Activated CD8-positive, alpha-beta memory T cell treated with anti-CD3 and anti-CD28 coated beads, Interleukin-2, amount 50 U/mL, for 48 hours (primary cell): Measurements from ENCODE around the gene TMEM213.
"Not testable (repeated sequence)": the region's sequence is repeated elsewhere in the genome, so short reads cannot be mapped to it uniquely, and the experiment has no call there.

Source experiments
- DNase-seq: peaks from one replicate; pipeline ENCODE4 v3.0.0-alpha.2; 2020

Gene TMEM213, protein sequence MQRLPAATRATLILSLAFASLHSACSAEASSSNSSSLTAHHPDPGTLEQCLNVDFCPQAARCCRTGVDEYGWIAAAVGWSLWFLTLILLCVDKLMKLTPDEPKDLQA

DNA sequence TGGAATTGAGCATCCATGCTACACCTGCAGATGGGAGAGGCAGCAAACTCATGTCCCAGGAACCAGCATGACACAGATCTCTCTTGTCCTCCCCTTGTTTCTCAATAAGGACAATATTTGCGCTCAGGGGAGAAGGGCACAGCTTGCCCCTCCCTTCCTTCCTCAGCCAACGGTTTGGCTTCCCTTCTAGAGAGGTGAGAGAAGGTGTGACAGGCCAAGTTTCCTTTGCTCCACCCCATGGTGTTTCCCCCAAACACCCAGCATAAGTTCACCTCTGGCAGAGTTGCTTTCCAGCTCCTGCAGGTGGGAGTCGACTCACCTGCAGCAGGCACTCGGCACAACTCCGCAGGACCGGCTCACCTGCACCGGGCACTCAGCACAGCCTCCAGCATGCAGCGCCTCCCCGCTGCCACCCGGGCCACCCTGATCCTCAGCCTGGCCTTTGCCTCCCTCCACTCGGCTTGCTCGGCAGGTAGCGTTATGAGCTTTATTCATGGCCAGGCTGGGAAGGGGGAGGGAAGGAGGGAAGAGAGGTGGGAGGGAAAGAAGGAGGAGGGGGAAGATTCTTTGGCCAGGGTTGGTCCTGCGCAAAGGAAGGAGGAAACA is at the start of gene TMEM213, which contains the start of gene ATP6V0A4:
TSS of gene TMEM213 (plus strand) at position 280 of the 606 bp plus-strand sequence. CDS start at position 391, 111 bp downstream.
TSS of gene ATP6V0A4 (minus strand) at position 482 of the 606 bp plus-strand sequence. CDS start 26,949 bp downstream, outside the sequence.
- DNase-seq = no peak

DNA sequence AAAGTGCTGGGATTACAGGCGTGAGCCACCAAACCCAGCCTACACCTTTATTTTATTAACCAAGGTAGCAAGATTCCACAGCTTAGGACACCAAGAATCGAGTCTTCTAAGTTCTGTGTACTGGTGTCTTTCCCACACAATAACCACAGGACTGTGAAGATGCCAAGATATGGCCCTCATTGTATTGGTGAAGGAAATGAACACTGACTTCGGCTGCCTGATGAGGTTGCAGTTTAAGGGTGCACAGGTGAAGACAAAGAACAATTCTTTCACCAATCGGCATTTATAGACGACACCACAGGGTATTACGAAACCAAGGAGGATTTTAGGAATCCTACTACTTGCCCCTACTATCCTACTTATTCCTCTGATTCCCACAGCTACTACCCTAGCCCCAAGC is 49.1 kb upstream of the TMEM213 start:
- DNase-seq = no peak

DNA sequence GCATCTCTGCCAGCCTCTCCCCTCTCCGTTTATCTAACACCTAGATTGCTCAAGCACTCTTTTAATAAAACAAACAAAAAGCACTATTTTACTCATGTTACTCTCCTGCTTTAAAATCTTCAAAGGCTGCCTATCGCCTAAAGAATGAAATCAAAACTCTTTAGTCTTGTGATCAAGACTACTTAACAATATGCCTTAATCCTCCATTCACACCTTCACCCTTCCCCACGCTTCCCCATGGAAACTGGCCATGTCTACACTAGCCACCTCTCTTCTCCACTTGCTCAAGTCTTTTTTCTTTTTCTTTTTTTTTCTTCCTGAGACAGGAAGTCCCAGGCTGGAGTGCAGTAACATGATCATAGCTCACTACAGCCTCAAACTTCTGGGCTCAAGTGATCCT is 47.8 kb upstream of the TMEM213 start:
- no peak for DNase-seq

DNA sequence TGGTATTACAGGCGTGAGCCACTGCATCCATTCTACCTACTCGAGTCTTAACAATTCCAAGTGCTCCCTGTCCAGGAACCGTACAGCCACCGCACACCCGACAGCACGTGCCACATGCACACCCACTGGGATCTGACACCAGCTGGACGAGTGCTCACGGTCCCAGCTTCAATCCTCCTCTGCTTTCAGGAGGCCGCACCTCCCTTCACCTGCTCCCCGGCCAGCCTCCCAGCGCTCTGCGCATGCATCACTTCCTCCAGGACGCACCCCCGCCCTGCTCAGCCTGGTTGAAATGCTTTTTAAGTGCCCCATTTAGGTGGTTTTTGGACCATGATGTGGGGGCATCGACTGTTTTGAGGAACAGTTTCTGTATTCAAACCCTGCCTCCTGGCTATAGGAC is 47.3 kb upstream of the TMEM213 start:
- no peak for DNase-seq

DNA sequence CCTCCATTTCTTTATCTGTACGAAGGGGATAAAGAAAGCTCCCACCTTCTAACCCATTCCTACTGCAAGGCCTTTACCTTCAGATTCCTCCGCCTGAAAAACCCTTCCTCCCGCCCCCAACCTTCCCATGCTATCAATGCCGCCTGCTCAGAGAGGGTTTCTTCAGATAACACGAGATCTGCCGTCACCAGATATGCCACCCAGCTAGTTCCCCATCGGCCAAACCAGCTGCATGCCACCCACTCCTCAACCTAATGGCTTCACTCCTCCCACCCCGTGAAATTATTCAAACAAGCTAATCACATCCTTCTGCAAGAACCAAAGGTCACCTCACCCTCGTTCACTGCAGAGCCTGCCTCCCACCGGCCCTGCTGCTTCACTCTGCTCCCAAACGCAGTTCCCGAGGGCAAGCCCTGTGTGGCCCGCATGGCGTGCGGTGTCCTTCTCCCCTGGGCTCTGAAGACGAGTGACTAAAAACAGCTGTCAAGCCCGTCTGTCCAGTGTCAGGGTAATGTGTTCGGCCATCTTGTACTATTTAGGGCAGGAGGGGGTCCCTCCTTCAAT is 46.8 kb upstream of the TMEM213 start:
- DNase-seq = no peak

DNA sequence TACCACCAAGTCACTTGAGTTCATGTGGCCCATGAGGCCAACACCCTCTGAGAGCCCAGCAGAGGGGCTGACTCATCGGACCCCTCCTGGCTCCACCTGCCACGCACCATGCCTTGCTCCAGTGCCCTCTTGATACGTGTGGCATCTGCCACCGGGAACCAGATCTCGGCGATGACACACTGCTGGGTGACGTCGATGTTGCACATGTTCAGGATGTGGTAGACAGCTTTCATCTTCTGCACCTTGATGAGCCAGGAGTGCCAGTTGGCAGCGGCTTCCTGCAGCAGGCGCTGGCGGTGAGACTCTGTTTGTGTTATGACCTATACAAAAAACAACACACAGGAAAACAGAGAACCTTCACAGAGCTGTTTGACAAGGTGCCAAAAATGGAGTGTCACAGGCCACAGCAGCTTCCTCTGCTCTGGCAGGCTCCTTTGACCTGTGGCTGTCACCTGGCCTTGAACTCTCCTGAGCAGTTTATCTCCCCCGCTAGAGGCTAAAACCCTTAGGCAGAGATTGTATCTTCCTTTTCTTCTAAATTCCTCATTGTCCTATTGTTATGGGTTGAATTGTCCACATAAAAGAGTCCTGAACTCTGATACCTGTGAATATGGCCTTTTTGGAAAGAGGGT is 45.2 kb upstream of the TMEM213 start:
- DNase-seq = peak; percentile 86

DNA sequence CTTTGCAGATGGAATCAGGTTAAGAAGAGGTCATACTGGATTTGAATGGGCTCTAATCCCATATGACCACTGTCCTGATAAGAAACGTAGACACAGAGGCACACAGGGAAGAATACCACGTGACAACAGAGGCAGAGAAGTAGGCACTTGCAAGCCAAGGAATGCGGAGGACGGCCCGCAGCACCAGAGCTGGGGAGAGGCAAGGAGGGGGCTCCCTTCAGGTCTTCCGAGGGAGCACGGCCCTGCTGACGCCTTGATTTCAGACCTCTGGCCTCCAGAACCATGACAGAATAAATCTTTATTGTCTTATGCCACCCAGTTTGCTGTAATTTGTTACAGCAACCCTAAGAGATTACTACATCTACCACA is 44.7 kb upstream of the TMEM213 start:
- no peak for DNase-seq

DNA sequence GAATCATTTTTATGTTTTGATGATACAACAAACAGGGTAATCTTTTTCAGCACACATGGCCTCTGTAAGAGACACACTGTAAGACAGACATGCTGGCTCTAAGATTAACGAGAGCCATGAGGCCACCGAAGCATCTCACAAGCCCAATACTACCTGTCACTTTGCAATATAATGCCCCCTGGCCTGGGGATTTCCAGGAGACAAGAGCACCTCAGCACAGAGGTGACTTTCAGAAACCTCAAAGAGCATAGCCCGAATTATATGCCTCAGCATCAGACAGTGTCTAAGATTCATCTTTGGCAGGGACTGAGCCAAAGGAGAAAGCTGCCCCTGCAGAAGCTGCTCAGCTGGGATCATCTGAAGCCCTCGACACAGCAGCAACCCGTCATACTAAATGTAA is 44.2 kb upstream of the TMEM213 start:
- DNase-seq = no peak

DNA sequence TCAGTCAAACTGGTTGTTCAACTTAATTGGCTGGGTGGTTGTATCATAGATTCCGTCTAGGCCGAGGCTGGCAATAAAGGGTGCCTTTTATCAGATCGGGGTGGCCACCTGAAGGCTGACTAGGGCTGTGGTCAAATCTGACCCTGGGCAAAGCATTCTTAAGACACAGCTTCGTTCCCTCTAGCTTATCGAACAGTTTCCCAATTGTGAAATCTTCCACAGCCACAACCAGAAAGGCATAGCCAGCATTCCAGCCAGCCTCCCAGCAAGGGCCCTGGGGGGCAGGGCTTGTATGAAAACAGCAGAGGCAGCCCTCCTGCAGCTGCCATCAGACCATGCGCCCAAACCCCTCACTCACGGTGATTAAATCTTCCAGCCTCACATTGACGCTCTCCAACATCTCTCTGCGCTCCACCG is 42.5 kb upstream of the TMEM213 start:
- DNase-seq = no peak

DNA sequence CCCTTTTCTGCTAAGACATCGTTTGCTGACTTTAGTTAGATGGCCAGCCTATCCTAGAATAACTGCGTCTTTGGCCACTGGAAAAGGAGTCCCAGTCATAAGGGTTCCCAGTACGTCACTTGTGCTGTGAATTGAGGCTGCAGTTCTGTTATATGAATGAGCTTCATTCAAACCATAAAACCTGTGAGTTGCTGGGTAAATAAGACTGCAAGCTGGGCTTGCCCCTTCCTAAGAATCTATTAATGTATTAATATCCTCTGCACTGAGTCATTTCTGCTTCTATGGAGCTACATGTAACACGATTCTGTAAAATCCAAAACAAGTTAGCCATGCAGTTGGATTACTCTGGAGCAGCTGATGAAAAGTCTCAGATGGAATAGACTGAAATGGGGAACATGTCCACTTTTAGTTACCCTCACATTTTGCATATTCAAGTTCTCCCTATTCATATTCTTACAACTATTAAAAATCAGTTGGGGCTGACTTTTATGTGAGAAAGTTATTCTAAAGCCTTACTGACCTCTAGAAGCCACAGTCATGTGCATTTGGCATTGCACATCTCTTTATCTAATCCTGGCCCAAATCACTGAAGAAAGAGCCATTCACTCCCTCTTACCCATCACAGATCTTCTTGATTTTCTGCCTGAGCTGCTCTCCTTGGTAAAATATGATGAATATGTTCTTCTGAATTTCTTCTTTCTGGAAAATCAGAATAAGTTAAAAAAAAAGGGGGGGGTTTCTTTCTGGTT is 41.8 kb upstream of the TMEM213 start:
- no peak for DNase-seq

DNA sequence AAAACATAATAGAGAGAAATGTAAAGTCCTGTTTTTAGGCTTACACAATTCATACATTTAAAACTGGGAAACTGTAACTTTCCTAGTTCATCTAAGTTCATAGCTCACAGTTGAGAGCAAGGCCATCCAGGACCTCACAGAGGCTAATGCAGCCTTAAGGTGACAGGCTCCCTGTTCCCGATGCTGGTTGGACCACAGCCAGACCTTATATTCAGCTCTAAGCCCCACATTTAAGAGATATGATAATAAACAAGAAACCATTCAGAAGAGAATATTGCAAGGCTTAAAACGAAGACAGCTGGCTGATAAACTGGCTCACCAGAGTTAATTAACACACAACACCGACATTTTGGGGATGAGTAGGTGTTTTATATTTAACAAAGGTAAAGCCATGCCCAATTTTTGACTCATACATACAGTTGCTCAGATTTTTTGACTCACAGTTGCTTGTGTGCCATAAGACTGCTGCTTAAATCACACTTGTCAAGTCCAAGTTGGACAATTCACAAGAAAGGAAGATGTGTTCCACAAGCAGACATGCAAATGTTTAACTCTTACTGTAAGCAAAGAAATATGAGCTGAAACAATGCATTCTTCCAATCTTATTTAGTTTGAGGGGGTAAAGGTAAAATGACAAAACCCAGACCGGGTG is 41.1 kb upstream of the TMEM213 start:
- DNase-seq = no peak

DNA sequence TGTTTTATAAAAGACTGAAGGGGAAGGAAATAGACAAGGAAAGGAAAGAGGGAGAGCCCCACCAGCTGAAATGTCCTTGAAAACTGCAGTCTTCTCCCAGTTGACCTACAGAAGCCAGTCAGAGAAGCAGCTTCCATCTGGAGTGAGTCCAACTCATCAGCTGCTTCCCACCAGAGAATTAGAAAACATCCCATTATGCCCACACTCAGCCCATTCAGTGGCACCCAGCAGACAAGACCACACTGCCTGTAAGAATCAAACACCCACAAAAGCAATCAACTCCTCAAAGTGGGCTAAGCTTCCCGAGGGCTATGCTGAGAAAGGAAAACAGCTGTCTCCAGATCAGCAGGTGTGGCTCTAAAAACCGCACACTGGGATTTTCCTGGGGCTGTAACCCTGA is 29.6 kb upstream of the TMEM213 start:
- no peak for DNase-seq

DNA sequence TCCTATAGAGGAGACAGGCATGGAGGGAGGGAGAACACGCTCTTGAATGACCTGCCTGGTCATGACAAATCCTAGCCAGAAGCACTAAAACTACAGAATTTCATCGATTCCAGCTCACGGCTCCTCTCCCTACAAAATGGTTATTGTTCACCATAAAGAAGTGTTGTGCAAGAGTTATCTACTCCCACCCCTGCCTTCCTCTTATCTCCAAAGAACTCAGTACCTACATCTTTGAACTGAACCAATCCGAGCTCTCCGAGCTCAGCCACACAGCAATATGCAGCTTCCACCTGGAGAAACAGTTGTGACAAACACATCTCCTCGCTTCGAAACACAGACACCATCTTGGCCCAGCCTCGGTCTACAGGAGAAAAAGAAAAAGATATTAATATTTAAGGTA is 26.9 kb upstream of the TMEM213 start:
- DNase-seq = no peak

DNA sequence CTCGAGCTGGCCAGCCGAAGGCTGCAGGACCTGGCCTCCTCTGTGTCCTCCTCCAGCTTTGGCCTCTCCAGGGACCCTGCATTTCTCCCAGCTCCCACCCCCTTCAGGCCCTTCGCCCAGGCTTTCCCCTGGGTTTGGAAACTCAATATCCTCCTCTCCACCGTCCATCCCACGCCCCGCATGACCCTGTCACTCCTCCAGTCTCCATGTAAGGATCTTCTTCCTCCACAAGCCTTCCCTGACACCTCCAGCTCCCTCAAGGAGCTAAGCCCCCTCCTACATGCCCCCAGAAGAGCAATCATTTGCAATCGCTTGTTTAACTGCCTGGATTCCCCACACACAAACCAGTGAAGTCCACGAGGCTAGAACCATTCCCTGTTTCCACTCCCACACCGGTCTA is 24.6 kb upstream of the TMEM213 start:
- no peak for DNase-seq

DNA sequence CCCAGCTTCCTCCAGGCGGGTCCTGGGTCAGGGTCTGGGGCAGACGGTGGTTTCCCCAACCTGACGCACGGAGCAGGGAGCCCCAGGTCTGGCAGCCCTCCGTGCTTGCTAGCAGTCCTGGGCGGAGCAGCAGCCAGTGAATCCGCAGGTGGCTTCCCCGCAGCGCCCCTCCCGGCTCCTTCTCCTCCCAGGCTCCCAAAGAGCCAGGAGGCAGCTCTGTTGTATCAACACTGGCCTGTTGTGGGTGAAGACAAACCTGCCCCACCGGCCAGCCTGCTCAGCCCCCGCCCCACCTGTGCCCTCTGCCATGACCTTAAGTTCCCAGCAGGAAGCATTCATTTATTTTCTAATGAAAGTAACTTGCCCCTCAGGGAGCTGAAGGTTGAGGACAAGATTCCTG is 24.0 kb upstream of the TMEM213 start:
- no peak for DNase-seq

DNA sequence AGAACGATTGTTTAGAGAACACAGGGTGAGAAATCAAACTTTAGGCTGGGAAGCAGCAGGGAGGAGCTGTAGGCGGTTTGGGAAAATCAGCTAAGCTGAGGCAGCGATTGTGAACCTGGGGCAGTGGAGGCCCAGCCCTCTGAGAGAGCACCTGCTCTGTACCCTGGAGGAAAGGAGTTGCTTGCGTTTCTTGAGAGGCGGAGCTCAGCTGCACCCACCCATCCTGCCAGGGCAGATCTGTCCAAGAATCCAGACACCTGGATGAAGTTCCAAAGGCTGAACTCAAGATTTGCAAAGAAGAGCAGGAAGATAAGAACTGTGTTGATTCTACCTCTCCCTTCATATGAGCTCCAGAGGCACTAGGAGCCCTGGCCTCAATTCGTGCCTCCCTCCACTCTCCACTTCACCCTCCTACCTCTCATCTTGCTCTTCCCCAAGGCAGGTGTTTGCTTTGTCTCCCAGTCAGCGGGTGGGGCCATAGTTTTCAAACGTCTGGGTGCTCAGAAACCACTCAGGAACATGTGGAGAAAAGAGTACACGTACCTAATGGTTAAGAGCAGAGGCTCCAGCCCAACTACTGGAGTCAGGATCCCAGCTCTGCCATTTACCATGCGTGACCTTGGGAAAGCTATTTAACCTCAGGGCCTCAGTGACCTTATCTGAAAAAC is 21.5 kb upstream of the TMEM213 start:
- DNase-seq = no peak

DNA sequence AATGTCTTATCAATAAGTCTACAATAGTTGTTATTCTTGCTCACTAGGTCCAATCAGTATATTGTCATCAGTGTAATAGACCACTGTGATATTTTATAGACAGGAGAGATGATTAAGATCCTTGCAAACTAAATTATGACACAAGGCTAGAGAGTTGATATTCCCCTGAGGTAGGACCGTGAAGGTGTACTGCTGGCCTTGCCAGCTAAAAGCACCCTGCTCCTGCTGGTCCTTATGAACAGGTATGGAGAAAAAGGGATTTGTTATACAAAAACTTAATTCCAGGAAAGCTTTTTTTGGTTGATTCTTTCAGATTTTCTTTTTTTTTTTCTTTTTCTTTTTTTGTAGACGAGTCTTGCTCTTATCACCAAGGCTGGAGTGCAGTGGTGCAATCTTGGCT is 16.8 kb upstream of the TMEM213 start:
- DNase-seq = no peak

DNA sequence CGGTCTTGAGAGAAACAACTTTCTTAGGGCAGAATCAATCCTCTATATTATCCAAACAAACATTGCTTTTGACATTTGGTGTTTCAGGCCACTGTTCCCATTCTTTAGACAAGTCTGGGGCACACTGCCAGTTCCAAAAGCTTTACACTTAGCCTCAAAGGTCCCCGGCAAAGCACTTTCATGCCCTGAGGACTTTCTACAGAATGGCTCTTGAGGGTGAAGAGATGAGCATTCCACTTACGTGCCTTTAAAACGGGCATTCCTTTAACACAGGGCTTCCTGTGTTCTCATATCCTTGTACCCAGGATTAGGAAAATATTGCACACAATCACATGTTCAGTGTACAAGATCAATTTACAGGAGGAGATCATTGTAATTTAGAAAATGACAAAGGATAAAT is 13.1 kb upstream of the TMEM213 start:
- DNase-seq = no peak

DNA sequence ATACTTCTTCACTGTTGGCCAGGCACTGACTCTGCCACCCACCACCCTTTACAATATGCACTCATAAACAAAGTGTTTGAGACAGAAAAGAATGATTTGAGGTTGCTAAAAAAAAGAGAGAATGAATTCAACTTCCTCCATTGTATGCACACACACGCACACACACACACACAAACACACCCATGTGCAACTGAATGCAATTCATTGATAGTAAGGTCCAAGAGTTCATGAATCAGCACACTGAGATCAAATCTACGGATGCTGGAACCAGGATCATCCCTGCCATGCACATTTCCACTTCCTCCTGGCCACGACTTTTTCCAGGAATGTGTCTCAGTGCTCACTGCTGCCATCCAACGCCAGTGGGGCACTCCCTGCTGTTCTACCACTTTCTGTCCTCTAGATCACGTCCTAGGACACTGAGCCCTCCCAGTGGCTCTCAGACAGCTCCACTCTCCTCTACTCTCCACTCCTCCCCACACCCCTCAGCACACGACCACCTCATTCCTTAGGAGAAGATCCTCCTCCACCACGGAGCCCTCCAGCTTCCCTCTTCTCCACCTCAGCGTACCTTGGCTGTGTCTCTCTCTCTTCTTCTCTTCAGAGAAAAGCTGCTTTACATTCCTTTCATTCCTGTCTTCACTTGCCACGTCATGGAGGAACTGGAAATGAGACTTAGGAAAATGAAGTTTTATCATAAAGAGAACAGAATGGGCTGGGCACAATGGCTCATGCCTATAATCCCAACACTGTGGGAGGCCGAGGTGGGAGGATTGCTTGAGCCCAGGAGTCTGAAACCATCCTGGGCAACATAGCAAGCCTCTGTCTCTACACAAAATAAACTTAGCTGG is 12.0 kb upstream of the TMEM213 start:
- DNase-seq = no peak

DNA sequence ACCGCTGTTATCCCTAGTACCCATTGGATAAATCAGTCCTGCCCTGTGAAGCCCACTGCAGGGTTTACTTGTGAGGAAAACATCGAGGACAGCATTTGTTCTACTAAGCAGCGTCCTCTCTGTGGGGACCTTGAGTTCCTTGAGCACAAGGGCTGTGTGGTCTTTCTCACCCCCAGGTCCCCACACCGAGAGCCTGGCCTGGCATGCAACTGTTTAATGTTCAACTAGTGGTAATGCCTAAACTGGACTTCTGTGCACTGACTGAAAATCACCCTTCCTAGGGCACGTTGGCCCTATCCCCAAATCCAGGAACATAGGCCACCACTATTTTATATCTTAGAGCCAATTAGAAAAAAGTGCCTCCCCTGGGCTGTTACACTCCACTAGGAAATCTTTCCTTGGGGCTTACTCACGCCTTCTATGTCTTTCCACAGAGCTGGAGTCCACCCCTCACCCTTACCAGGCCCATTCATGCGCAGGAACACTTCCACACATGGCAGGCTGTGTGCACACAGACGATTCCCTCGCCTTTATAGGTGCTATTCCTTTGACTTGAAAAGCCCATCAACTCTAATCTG is 1.7 kb upstream of the TMEM213 start:
- no peak for DNase-seq

DNA sequence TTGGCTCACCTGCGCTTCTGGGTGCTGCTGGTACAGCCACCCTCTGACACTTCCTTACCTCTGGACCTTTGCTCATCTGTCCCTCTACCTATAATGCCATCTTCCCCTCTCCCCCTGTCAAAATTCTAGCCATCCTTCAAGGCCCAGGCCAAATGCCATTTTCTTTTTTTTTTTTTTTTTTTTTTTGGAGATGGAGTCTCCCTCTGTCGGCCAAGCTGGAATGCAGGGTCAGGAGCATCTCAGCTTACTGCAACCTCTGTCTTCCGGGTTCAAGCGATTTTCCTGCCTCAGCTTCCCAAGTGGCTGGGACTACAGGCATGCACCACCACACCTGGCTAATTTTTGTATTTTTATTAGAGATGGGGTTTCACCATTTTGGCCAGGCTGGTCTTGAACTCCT is 748 bp upstream of the TMEM213 start:
- DNase-seq = not testable (repeated sequence)
